ENCODE results near the gene ABL1. TPM values are rescaled to one million over a fixed set of nuclear protein-coding genes. Genes with fewer than 3 reads are reported as not detected.

ABL1 gene
- total and polyA plus RNA-seq, 2 of the 13 experiments (the other 11 are each of a cell fraction or from before 2014, with no cell fraction given) = 10.8 to 20.4 TPM

DNA sequence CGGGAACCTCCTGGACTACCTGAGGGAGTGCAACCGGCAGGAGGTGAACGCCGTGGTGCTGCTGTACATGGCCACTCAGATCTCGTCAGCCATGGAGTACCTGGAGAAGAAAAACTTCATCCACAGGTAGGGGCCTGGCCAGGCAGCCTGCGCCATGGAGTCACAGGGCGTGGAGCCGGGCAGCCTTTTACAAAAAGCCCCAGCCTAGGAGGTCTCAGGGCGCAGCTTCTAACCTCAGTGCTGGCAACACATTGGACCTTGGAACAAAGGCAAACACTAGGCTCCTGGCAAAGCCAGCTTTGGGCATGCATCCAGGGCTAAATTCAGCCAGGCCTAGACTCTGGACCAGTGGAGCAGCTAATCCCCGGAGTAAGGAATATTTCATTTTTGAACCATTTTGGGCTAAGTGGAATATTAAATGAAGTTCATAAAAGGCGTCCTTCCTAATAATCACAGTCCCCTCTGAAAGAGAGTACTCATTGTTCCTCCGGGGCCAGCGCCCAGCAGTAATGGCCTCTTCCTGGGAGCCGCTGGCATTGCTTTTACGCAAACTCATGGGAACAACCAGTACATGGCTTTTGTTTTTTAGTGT lies 38.0 kb downstream of the ABL1 start (continued):
- TF ChIP-seq, protein P1, sequence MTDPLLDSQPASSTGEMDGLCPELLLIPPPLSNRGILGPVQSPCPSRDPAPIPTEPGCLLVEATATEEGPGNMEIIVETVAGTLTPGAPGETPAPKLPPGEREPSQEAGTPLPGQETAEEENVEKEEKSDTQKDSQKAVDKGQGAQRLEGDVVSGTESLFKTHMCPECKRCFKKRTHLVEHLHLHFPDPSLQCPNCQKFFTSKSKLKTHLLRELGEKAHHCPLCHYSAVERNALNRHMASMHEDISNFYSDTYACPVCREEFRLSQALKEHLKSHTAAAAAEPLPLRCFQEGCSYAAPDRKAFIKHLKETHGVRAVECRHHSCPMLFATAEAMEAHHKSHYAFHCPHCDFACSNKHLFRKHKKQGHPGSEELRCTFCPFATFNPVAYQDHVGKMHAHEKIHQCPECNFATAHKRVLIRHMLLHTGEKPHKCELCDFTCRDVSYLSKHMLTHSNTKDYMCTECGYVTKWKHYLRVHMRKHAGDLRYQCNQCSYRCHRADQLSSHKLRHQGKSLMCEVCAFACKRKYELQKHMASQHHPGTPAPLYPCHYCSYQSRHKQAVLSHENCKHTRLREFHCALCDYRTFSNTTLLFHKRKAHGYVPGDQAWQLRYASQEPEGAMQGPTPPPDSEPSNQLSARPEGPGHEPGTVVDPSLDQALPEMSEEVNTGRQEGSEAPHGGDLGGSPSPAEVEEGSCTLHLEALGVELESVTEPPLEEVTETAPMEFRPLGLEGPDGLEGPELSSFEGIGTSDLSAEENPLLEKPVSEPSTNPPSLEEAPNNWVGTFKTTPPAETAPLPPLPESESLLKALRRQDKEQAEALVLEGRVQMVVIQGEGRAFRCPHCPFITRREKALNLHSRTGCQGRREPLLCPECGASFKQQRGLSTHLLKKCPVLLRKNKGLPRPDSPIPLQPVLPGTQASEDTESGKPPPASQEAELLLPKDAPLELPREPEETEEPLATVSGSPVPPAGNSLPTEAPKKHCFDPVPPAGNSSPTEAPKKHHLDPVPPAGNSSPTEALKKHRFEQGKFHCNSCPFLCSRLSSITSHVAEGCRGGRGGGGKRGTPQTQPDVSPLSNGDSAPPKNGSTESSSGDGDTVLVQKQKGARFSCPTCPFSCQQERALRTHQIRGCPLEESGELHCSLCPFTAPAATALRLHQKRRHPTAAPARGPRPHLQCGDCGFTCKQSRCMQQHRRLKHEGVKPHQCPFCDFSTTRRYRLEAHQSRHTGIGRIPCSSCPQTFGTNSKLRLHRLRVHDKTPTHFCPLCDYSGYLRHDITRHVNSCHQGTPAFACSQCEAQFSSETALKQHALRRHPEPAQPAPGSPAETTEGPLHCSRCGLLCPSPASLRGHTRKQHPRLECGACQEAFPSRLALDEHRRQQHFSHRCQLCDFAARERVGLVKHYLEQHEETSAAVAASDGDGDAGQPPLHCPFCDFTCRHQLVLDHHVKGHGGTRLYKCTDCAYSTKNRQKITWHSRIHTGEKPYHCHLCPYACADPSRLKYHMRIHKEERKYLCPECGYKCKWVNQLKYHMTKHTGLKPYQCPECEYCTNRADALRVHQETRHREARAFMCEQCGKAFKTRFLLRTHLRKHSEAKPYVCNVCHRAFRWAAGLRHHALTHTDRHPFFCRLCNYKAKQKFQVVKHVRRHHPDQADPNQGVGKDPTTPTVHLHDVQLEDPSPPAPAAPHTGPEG (CRISPR knock-in tag; IDR thresholded peaks at IDR 0.05) = 0 out of 2 replicates have a peak, but pooled peaks have one; percentile 39
- TF ChIP-seq TARDBP (CRISPR knock-in tag; IDR thresholded peaks at IDR 0.05) (peak; percentile 21; the same call in 1 of the 2 replicates), SRF (IDR thresholded peaks at IDR 0.05; ENCODE audit: low read depth, low read length) (peak; percentile 61; the same call in 1 of the 2 replicates), ZNF232 (CRISPR knock-in tag; IDR thresholded peaks at IDR 0.05; ENCODE audit: borderline replicate concordance) (0 out of 2 replicates have a peak, but pooled peaks have one; percentile 43), HOXA5 (CRISPR knock-in tag; IDR thresholded peaks at IDR 0.05) (0 out of 2 replicates have a peak, but pooled peaks have one; percentile 32), MYC (CRISPR knock-in tag; IDR thresholded peaks at IDR 0.05; ENCODE audit: borderline replicate concordance) (0 out of 2 replicates have a peak, but pooled peaks have one; percentile 21), ZNF777 (CRISPR knock-in tag; IDR thresholded peaks at IDR 0.05) (0 out of 2 replicates have a peak, but pooled peaks have one; percentile 18), ZBTB34 (CRISPR knock-in tag; IDR thresholded peaks at IDR 0.05) (peak; percentile 94), NONO (IDR thresholded peaks at IDR 0.05) (no peak), NONO (CRISPR knock-in tag; conservative IDR thresholded peaks at IDR 0.05) (0 out of 2 replicates have a peak, but pooled peaks have one; percentile 20), ZNF549 (CRISPR knock-in tag; IDR thresholded peaks at IDR 0.05) (peak; percentile 95), HNF4G (IDR thresholded peaks at IDR 0.05; ENCODE audit: borderline replicate concordance, low read depth, low read length) (peak; percentile 75), HNF4G (CRISPR knock-in tag; IDR thresholded peaks at IDR 0.05; ENCODE audit: borderline replicate concordance, low read depth) (peak; percentile 54; the same call in 1 of the 2 replicates), PITX1 (CRISPR knock-in tag; IDR thresholded peaks at IDR 0.05) (peak; percentile 47; the same call in 1 of the 2 replicates)
- TF ChIP-seq, protein P2, sequence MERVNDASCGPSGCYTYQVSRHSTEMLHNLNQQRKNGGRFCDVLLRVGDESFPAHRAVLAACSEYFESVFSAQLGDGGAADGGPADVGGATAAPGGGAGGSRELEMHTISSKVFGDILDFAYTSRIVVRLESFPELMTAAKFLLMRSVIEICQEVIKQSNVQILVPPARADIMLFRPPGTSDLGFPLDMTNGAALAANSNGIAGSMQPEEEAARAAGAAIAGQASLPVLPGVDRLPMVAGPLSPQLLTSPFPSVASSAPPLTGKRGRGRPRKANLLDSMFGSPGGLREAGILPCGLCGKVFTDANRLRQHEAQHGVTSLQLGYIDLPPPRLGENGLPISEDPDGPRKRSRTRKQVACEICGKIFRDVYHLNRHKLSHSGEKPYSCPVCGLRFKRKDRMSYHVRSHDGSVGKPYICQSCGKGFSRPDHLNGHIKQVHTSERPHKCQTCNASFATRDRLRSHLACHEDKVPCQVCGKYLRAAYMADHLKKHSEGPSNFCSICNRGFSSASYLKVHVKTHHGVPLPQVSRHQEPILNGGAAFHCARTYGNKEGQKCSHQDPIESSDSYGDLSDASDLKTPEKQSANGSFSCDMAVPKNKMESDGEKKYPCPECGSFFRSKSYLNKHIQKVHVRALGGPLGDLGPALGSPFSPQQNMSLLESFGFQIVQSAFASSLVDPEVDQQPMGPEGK (CRISPR knock-in tag; IDR thresholded peaks at IDR 0.05) = no peak
- TF ChIP-seq, protein P3, sequence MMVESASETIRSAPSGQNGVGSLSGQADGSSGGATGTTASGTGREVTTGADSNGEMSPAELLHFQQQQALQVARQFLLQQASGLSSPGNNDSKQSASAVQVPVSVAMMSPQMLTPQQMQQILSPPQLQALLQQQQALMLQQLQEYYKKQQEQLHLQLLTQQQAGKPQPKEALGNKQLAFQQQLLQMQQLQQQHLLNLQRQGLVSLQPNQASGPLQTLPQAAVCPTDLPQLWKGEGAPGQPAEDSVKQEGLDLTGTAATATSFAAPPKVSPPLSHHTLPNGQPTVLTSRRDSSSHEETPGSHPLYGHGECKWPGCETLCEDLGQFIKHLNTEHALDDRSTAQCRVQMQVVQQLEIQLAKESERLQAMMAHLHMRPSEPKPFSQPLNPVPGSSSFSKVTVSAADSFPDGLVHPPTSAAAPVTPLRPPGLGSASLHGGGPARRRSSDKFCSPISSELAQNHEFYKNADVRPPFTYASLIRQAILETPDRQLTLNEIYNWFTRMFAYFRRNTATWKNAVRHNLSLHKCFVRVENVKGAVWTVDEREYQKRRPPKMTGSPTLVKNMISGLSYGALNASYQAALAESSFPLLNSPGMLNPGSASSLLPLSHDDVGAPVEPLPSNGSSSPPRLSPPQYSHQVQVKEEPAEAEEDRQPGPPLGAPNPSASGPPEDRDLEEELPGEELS (CRISPR knock-in tag; IDR thresholded peaks at IDR 0.05) = 0 out of 2 replicates have a peak, but pooled peaks have one; percentile 29

Measured in HepG2 (cell line).